HG02763 (cell line): ENCODE data around the gene ZNF236.

ENCODE experiments used
- ATAC-seq: cut with Tn5 transposase; IDR thresholded peaks from one replicate; pipeline ENCODE4 v1.9.1; 2021; ENCODE audit warnings: mild to moderate bottlenecking, moderate library complexity; ENCODE audit not compliant: unreplicated experiment

ZNF236 gene

GRCh38 chr18:76821356-76821874, 942 bp upstream of the ZNF236 start:
- ATAC-seq: no peak

- ATAC-seq: peak; percentile 41
Observed at GRCh38 chr18:76821875-76822505, 367 bp upstream of the ZNF236 start.

GRCh38 chr18:76823161-76823538, 793 bp downstream of the ZNF236 start:
- ATAC-seq: no peak

GRCh38 chr18:76823587-76824011, 1.2 kb downstream of the ZNF236 start:
- no peak for ATAC-seq

- no peak for ATAC-seq
Observed at GRCh38 chr18:76824145-76824676, 1.9 kb downstream of the ZNF236 start.

GRCh38 chr18:76824754-76825153, 2.4 kb downstream of the ZNF236 start:
- no peak for ATAC-seq

GRCh38 chr18:76827205-76828200, 5.1 kb downstream of the ZNF236 start:
- no peak for ATAC-seq

- no peak for ATAC-seq
Observed at GRCh38 chr18:76834379-76834778, 12.0 kb downstream of the ZNF236 start.

- ATAC-seq: no peak
Observed at GRCh38 chr18:76835380-76835779, 13.0 kb downstream of the ZNF236 start.

GRCh38 chr18:76837071-76837470, 14.7 kb downstream of the ZNF236 start:
- ATAC-seq: no peak

- ATAC-seq: no peak
Observed at GRCh38 chr18:76838182-76838581, 15.8 kb downstream of the ZNF236 start.

- no peak for ATAC-seq
Observed at GRCh38 chr18:76839086-76839794, 16.9 kb downstream of the ZNF236 start.

- ATAC-seq: no peak
Observed at GRCh38 chr18:76842837-76843530, 20.6 kb downstream of the ZNF236 start.

- no peak for ATAC-seq
Observed at GRCh38 chr18:76844144-76844543, 21.8 kb downstream of the ZNF236 start.

- ATAC-seq: no peak
Observed at GRCh38 chr18:76844742-76845477, 22.6 kb downstream of the ZNF236 start.

- no peak for ATAC-seq
Observed at GRCh38 chr18:76846217-76846616, 23.9 kb downstream of the ZNF236 start.

- ATAC-seq: no peak
Observed at GRCh38 chr18:76847916-76848315, 25.6 kb downstream of the ZNF236 start.

GRCh38 chr18:76850112-76850511, 27.8 kb downstream of the ZNF236 start:
- no peak for ATAC-seq

- no peak for ATAC-seq
Observed at GRCh38 chr18:76855594-76855993, 33.2 kb downstream of the ZNF236 start.

- ATAC-seq: no peak
Observed at GRCh38 chr18:76857476-76857875, 35.1 kb downstream of the ZNF236 start.
